Testis (tissue), 3 donors: ENCODE data around the gene KCNAB1. TPM values are rescaled to one million over a fixed set of nuclear protein-coding genes. Genes with fewer than 3 reads are reported as not detected.

ENCODE experiments used
- DNase-seq: peaks from one replicate; pipeline ENCODE4 v3.0.0-alpha.2; 2019
- H3K27ac ChIP-seq, 2 donors: fragments of 200-600 bp; sonication (generic); one replicate each; pipeline ENCODE4 v1.5.1; 2019
- H3K27me3 ChIP-seq: fragments of 200-600 bp; sonication (generic); one replicate; pipeline ENCODE4 v1.5.1; 2019
- H3K36me3 ChIP-seq: fragments of 200-600 bp; sonication (generic); one replicate; pipeline ENCODE4 v1.5.1; 2017; ENCODE audit warnings: low read depth; ENCODE audit errors: missing control alignments
- H3K4me1 ChIP-seq: fragments of 200-600 bp; sonication (generic); one replicate; pipeline ENCODE4 v1.5.1; 2019
- H3K4me3 ChIP-seq, 2 donors: fragments of 200-600 bp; sonication (generic); one replicate each; pipeline ENCODE4 v1.5.1; 2017 to 2019
- H3K9me3 ChIP-seq: fragments of 200-600 bp; sonication (generic); one replicate; pipeline ENCODE4 v1.5.1; 2017
- CTCF ChIP-seq, 3 experiments: fragments of 450-650 bp in 2 of 3; fragments of 200-600 bp in 1 of 3; sonication (generic) in 1 of 3; IDR thresholded peaks; one replicate each; pipeline ENCODE4 v1.5.1; 2016 to 2019; ENCODE audit warnings: antibody characterized with exemption in 3 of 3, mild to moderate bottlenecking in 2 of 3, moderate library complexity in 1 of 3
- POLR2A ChIP-seq: fragments of 450-650 bp; IDR thresholded peaks from one replicate; pipeline ENCODE4 v1.6.1; 2017; ENCODE audit warnings: antibody characterized with exemption, mild to moderate bottlenecking, moderate library complexity
- WGBS, 2 donors: methylation state at CpG; one replicate each; pipeline ENCODE4 v1.1.5; 2018; 5-methylcytosine and 5-hydroxymethylcytosine counted together
- intact Hi-C: fragments of 100-400 bp; cut with DNase I; formaldehyde crosslinking; loops from one replicate; pipeline ENCODE4 v1.15.1; 2023; ENCODE audit warnings: low total_unique reads
- polyA plus RNA-seq: library from polyadenylated mRNA; stranded (reverse); fragments of 350-450 nt; fragmentation: Illumina TruSeq; extraction: RNeasy Lipid Tissue Mini Kit (QIAGEN cat#74804); gene quantifications from one replicate; pipeline ENCODE4 v1.2.3, GENCODE V29; 2014; ENCODE audit warnings: low read depth, low replicate concordance; ENCODE audit not compliant: insufficient read depth
- total RNA-seq, 2 donors: library from RNA; depleted of rRNA; stranded (reverse); fragments of >200 nt; gene quantifications; one replicate each; pipeline ENCODE4 v1.2.3, GENCODE V29; 2016

KCNAB1 gene
- total and polyA plus RNA-seq, 3 donors from 2014 or later = 3.8 to 8.9 (median 5.7) TPM

DNA sequence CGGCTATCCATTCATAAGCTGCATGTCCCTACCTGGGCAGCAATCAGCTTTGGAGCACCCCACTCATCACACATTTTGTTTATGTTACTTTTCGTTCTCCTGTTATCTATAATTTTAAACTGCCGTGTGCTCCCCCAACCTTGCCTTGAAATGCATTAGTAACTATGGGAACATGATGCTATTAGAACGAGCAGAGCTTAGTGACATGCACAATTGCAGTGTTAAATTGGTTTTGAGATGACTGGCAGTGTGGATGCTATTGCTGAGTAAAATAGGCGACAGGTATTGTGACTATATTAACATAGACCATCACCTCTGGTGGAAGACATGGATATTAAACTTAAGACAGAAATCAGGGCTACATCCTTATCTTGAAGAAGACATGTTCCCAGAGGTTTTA is 191.6 kb downstream of the KCNAB1 start:
- Histone ChIP-seq H3K36me3 (no peaks in the 10 kb centered on the region), H3K4me3 (no peak overlapping the region), H3K27me3 (no peaks in the 10 kb centered on the region), H3K4me1 (peaks cover 3% of the 10 kb centered on the region), H3K27ac (no peak overlapping the region), H3K9me3 (no peaks in the 10 kb centered on the region)
- 73 to 75% methylated on average over 5 of the region's 5 CpGs for WGBS, 2 donors
- no peak for DNase-seq
- intact Hi-C loops = no loop called here
- TF ChIP-seq POLR2A (no peak), CTCF (IDR thresholded peaks at IDR 0.05) (no peak)

- no peak for DNase-seq
- intact Hi-C loops = no loop called here
Observed at GRCh38 chr3:156316076-156316475, 195.7 kb downstream of the KCNAB1 start.

GRCh38 chr3:156317462-156318074 is 197.2 kb downstream of the KCNAB1 start:
- intact Hi-C loops = no loop called here
- no peaks in the 10 kb centered on the region for H3K4me1 ChIP-seq
- H3K27me3 ChIP-seq = no peaks in the 10 kb centered on the region
- no peak for TF ChIP-seq CTCF (IDR thresholded peaks at IDR 0.05)
- TF ChIP-seq POLR2A = no peak
- DNase-seq = no peak
- H3K27ac ChIP-seq = no peak overlapping the region
- no peak overlapping the region for H3K4me3 ChIP-seq
- 73 to 75% methylated on average over 4 of the region's 4 CpGs for WGBS, 2 donors
- H3K36me3 ChIP-seq = no peaks in the 10 kb centered on the region
- no peaks in the 10 kb centered on the region for H3K9me3 ChIP-seq

More at GRCh38 chr3:156316076-156316475, 195.7 kb downstream of the KCNAB1 start:
- Histone ChIP-seq H3K36me3 (no peaks in the 10 kb centered on the region), H3K27ac (no peak overlapping the region), H3K9me3 (no peaks in the 10 kb centered on the region), H3K4me1 (no peaks in the 10 kb centered on the region), H3K27me3 (no peaks in the 10 kb centered on the region), H3K4me3 (no peak overlapping the region)
- WGBS, 2 donors = 84 to 88% methylated on average over 1 of the region's 1 CpG
- no peak for TF ChIP-seq POLR2A
- no peak for TF ChIP-seq CTCF (IDR thresholded peaks at IDR 0.05)

- intact Hi-C loops = no loop called here
- no peak for TF ChIP-seq CTCF (IDR thresholded peaks at IDR 0.05)
- TF ChIP-seq POLR2A = no peak
- H3K9me3 ChIP-seq = no peaks in the 10 kb centered on the region
- no peak overlapping the region for H3K4me3 ChIP-seq
- H3K36me3 ChIP-seq = no peaks in the 10 kb centered on the region
- no peaks in the 10 kb centered on the region for H3K27me3 ChIP-seq
- H3K27ac ChIP-seq = no peak overlapping the region
- WGBS, 2 donors = 76 to 77% methylated on average over 4 of the region's 4 CpGs
- no peak for DNase-seq
- no peaks in the 10 kb centered on the region for H3K4me1 ChIP-seq
Observed at GRCh38 chr3:156321945-156322344, 201.6 kb downstream of the KCNAB1 start.

DNA sequence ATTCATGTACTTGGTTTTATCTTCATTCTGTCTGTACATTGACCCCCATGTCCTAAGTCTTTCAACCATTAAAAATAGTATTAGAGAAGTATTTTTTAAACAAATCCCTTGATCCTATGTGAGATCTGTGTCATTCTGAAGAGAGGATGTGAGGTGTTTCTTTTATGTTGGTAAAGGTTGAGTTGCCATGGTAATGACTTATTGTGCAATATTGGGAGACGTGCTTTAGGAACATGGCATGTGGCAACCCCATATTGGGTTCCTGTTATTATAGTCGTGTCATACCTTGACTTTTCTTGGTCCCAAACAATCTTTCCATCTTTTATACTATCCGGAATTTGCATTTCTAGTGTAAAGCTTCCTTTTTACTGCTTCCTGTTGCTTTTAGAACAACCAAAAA is 203.1 kb downstream of the KCNAB1 start:
- no peak for TF ChIP-seq POLR2A
- TF ChIP-seq CTCF (IDR thresholded peaks at IDR 0.05) = no peak
- intact Hi-C loops = no loop called here
- Histone ChIP-seq H3K27me3 (no peaks in the 10 kb centered on the region), H3K36me3 (no peaks in the 10 kb centered on the region), H3K9me3 (no peaks in the 10 kb centered on the region), H3K27ac (no peak overlapping the region), H3K4me3 (no peak overlapping the region), H3K4me1 (no peaks in the 10 kb centered on the region)
- WGBS, 2 donors = 74 to 82% methylated on average over 3 of the region's 3 CpGs
- no peak for DNase-seq
